MCF 10A (cell line): ENCODE results near the gene TRIM62. TPM values are rescaled to one million over a fixed set of nuclear protein-coding genes. Genes with fewer than 3 reads are reported as not detected.

ENCODE experiments used
- BruUV-seq: library from RNA; stranded (reverse); fragments of 400-500 nt; replicated peaks from 2 replicates; lab custom pipeline; 2021; lab: Mats Ljungman, UMichigan
- CTCF ChIA-PET: fragments of 300-600 bp; sonication (Branson Sonifier 250); formaldehyde crosslinking; extraction: SDS; loops from one replicate; lab custom pipeline; 2021; ENCODE audit warnings: antibody characterized with exemption, inconsistent platforms; lab: Yijun Ruan, JAX
- POLR2A ChIA-PET: fragments of 300-600, 350-650 bp; sonication (Branson Sonifier 250); formaldehyde crosslinking; extraction: SDS; loops from one replicate; lab custom pipeline; 2020; ENCODE audit warnings: antibody characterized with exemption, inconsistent platforms; lab: Yijun Ruan, JAX
- DNase-seq: peaks from one replicate; pipeline ENCODE4 v3.0.0-alpha.2; 2018; ENCODE audit not compliant: unreplicated experiment
- H3K27ac Mint-ChIP-seq: one replicate; pipeline ENCODE4 v1.8.0; 2022; ENCODE audit warnings: mild to moderate bottlenecking, low read depth, mixed read lengths; ENCODE audit not compliant: unreplicated experiment
- H3K27me3 Mint-ChIP-seq: one replicate; pipeline ENCODE4 v1.8.0; 2022; ENCODE audit warnings: mixed read lengths; ENCODE audit not compliant: insufficient read depth, unreplicated experiment
- H3K36me3 Mint-ChIP-seq: one replicate; pipeline ENCODE4 v1.8.0; 2022; ENCODE audit warnings: mild to moderate bottlenecking, moderate library complexity, mixed read lengths; ENCODE audit not compliant: insufficient read depth, unreplicated experiment
- H3K4me1 Mint-ChIP-seq: one replicate; pipeline ENCODE4 v1.8.0; 2022; ENCODE audit warnings: mixed read lengths; ENCODE audit not compliant: insufficient read depth, unreplicated experiment
- H3K4me3 Mint-ChIP-seq: one replicate; pipeline ENCODE4 v1.8.0; 2022; ENCODE audit warnings: mild to moderate bottlenecking, moderate library complexity, mixed read lengths; ENCODE audit not compliant: unreplicated experiment
- H3K9me3 Mint-ChIP-seq: one replicate; pipeline ENCODE4 v1.8.0; 2022; ENCODE audit warnings: mixed read lengths; ENCODE audit not compliant: unreplicated experiment
- CTCF ChIP-seq: fragments of 200-600 bp; IDR thresholded peaks from one replicate; pipeline ENCODE4 v1.8.0; 2022; ENCODE audit warnings: antibody characterized with exemption, mild to moderate bottlenecking; ENCODE audit not compliant: unreplicated experiment
- intact Hi-C: fragments of 100-400 bp; cut with micrococcal nuclease; formaldehyde crosslinking; loops from 2 replicates; pipeline ENCODE4 v1.14.1; 2022
- total RNA-seq: library from RNA; stranded (reverse); gene quantifications from 2 replicates; pipeline ENCODE4 v1.2.3, GENCODE V29; 2022

Gene TRIM62
- total RNA-seq, 1 experiment from 2014 or later = 2.4 TPM

- Mint-ChIP-seq H3K4me3 (no peak overlapping the region), H3K9me3 (no peaks in the 10 kb centered on the region), H3K27me3 (no peaks in the 10 kb centered on the region), H3K36me3 (peaks cover 7% of the 10 kb centered on the region), H3K27ac (no peak overlapping the region), H3K4me1 (no peaks in the 10 kb centered on the region)
- DNase-seq = no peak
- ChIA-PET CTCF (interaction anchor here (0.7 to 1.8 kb wide), 4 partner anchors 12 to 226 kb away, joined by 3 to 4 read pairs (median 3); no protein-coding TSS in a partner anchor), POLR2A (no interaction called here)
- no peak for TF ChIP-seq CTCF
- intact Hi-C loops = no loop called here
- BruUV-seq = no TSS peak
These were observed 31.3 kb downstream of the TRIM62 start for GRCh38 chr1:33150522-33150921.

GRCh38 chr1:33149453-33150190, 32.2 kb downstream of the TRIM62 start:
- H3K36me3 Mint-ChIP-seq = peaks cover 7% of the 10 kb centered on the region
- no TSS peak for BruUV-seq
- H3K4me1 Mint-ChIP-seq = no peaks in the 10 kb centered on the region
- no peak overlapping the region for H3K4me3 Mint-ChIP-seq
- ChIA-PET CTCF (interaction anchor here (0.5 to 1.5 kb wide), 3 partner anchors 15 to 55 kb away, joined by 3 to 4 read pairs (median 3); no protein-coding TSS in a partner anchor), POLR2A (no interaction called here)
- intact Hi-C loops = no loop called here
- H3K27ac Mint-ChIP-seq = no peak overlapping the region
- DNase-seq = no peak
- no peaks in the 10 kb centered on the region for H3K9me3 Mint-ChIP-seq
- TF ChIP-seq CTCF = no peak
- no peaks in the 10 kb centered on the region for H3K27me3 Mint-ChIP-seq

GRCh38 chr1:33148615-33149014, 33.2 kb downstream of the TRIM62 start:
- BruUV-seq = no TSS peak
- POLR2A ChIA-PET = no interaction called here
- no peak for TF ChIP-seq CTCF
- Mint-ChIP-seq H3K4me1 (no peaks in the 10 kb centered on the region), H3K4me3 (no peak overlapping the region), H3K27me3 (no peaks in the 10 kb centered on the region), H3K36me3 (peaks cover 7% of the 10 kb centered on the region), H3K9me3 (no peaks in the 10 kb centered on the region), H3K27ac (no peak overlapping the region)
- DNase-seq = no peak
- CTCF ChIA-PET = no interaction called here
- intact Hi-C loops = loop anchor here (1.0 kb wide), 1 partner anchor 49 kb away; no protein-coding TSS in a partner anchor

- no peak overlapping the region for H3K4me3 Mint-ChIP-seq
- intact Hi-C loops = loop anchor here (1.0 kb wide), 1 partner anchor 49 kb away; no protein-coding TSS in a partner anchor
- no peaks in the 10 kb centered on the region for H3K4me1 Mint-ChIP-seq
- H3K27me3 Mint-ChIP-seq = no peaks in the 10 kb centered on the region
- no TSS peak for BruUV-seq
- H3K27ac Mint-ChIP-seq = no peak overlapping the region
- no peaks in the 10 kb centered on the region for H3K9me3 Mint-ChIP-seq
- TF ChIP-seq CTCF = peak; percentile 14
- peak; percentile 55 for DNase-seq
- peaks cover 7% of the 10 kb centered on the region for H3K36me3 Mint-ChIP-seq
- CTCF ChIA-PET = interaction anchor here (1.2 kb wide), 1 partner anchor 21 kb away, joined by 3 read pairs; no protein-coding TSS in a partner anchor
- POLR2A ChIA-PET = no interaction called here
These were observed 33.9 kb downstream of the TRIM62 start for GRCh38 chr1:33147997-33148314.
